K562 (cell line): Measurements from ENCODE around the gene PCDH1. TPM values are rescaled to one million over a fixed set of nuclear protein-coding genes. Genes with fewer than 3 reads are reported as not detected.
A peak's percentile ranks its signal among the peaks of the same experiment; 100 is the strongest.

ENCODE experiments used
- CBX2 ChIP-seq: fragments of 200-600 bp; sonication (generic); IDR thresholded peaks from one replicate; pipeline ENCODE4 v1.6.1; 2012; ENCODE audit warnings: mild to moderate bottlenecking, low read length, inconsistent platforms; ENCODE audit not compliant: insufficient read depth, poor library complexity, severe bottlenecking
- CSDE1 ChIP-seq, 2 experiments: fragments of 450-650 bp; IDR thresholded peaks; 2 replicates each; pipeline ENCODE4 v1.6.1; 2016; ENCODE audit warnings: mild to moderate bottlenecking in 1 of 2
- CTCF ChIP-seq, 3 experiments: IDR thresholded peaks in 2 of 3; conservative IDR thresholded peaks in 1 of 3; 2 replicates each; pipeline ENCODE4 v1.5.1; 2011 to 2012; ENCODE audit warnings: low read length in 3 of 3, mild to moderate bottlenecking in 3 of 3, control low read depth in 2 of 3, improper control_type of control experiment in 1 of 3, inconsistent platforms in 1 of 3, low read depth in 1 of 3, mixed read lengths in 1 of 3, moderate library complexity in 1 of 3; ENCODE audit not compliant: insufficient read depth in 2 of 3
- ESRRA ChIP-seq: fragments of 450-650 bp; IDR thresholded peaks from 2 replicates; pipeline ENCODE4 v1.6.1; 2014; ENCODE audit warnings: low read depth, mild to moderate bottlenecking, moderate library complexity, borderline replicate concordance
- ETV5 ChIP-seq: sonication (generic); formaldehyde crosslinking; IDR thresholded peaks from 2 replicates; pipeline ENCODE4 v1.4.0; 2020; ENCODE audit warnings: low read depth, mild to moderate bottlenecking, missing genetic modification reagents
- PHF21A ChIP-seq: fragments of 450-650 bp; IDR thresholded peaks from 2 replicates; pipeline ENCODE4 v1.6.1; 2017; ENCODE audit warnings: low read depth, borderline replicate concordance
- PTBP1 ChIP-seq: fragments of 200-400 bp; formaldehyde crosslinking; IDR thresholded peaks from 2 replicates; pipeline ENCODE4 v1.6.1; 2017; ENCODE audit warnings: low read depth, low read length
- RREB1 ChIP-seq: fragments of 250-450 bp; sonication (Bioruptor Pico); IDR thresholded peaks from 2 replicates; pipeline ENCODE4 v1.4.0; 2020
- SAFB2 ChIP-seq: fragments of 200-400 bp; formaldehyde crosslinking; IDR thresholded peaks from 2 replicates; pipeline ENCODE4 v1.6.1; 2018; ENCODE audit warnings: borderline replicate concordance, low read length, low read depth, moderate library complexity; ENCODE audit not compliant: severe bottlenecking
- TRIM25 ChIP-seq: fragments of 450-650 bp; IDR thresholded peaks from 2 replicates; pipeline ENCODE4 v1.7.0; 2016; ENCODE audit warnings: borderline replicate concordance
- ZBTB49 ChIP-seq: sonication (generic); formaldehyde crosslinking; IDR thresholded peaks from 2 replicates; pipeline ENCODE4 v1.8.0; 2022; ENCODE audit warnings: missing genetic modification reagents, mild to moderate bottlenecking, borderline replicate concordance
- ZNF282 ChIP-seq: sonication (generic); formaldehyde crosslinking; IDR thresholded peaks from 2 replicates; pipeline ENCODE4 v1.8.1; 2023; ENCODE audit warnings: missing genetic modification reagents
- ZNF57 ChIP-seq: fragments of 450-650 bp; formaldehyde crosslinking; IDR thresholded peaks from 2 replicates; pipeline ENCODE4 v1.4.0; 2020; ENCODE audit warnings: mild to moderate bottlenecking, moderate library complexity
- ZNF766 ChIP-seq: fragments of 200-800 bp; sonication (Bioruptor generic); conservative IDR thresholded peaks from 2 replicates; pipeline ENCODE4 v1.6.1; 2016; ENCODE audit warnings: missing genetic modification characterization, missing compliant biosample characterization
- polyA plus RNA-seq, 8 experiments: library from polyadenylated mRNA; depleted of rRNA in 4 of 8; stranded (reverse) in 5 of 8; unstranded in 3 of 8; fragments of >200 nt; fragmentation: Nextera tagmentation in 2 of 8; fragmentation: Illumina TruSeq in 1 of 8; extraction: Ambion mirVana in 2 of 8; extraction: Trizol in 1 of 8; gene quantifications; 2 replicates each; pipeline versions ENCODE4 v1.2.1 to v1.2.3, GENCODE V29; 2011 to 2014; ENCODE audit warnings: inconsistent platforms in 1 of 8, missing spikeins in 1 of 8
- total RNA-seq, 7 experiments: library from RNA; depleted of rRNA in 6 of 7; stranded (reverse); fragments of >200 nt in 6 of 7; fragmentation: Illumina TruSeq in 2 of 7; extraction: Trizol in 2 of 7; gene quantifications; 2 replicates each; pipeline versions ENCODE4 v1.2.1 to v1.2.3, GENCODE V29; 2011 to 2021; ENCODE audit warnings: low replicate concordance in 1 of 7

The PCDH1 gene
- total and polyA plus RNA-seq, 9 of the 15 experiments (the other 6 are each of a cell fraction or from before 2014, with no cell fraction given), result 0.11 to 3.6 (median 1.9) TPM; not detected in 1

- TF ChIP-seq ZBTB49 (CRISPR knock-in tag), result no peak
- no peak for TF ChIP-seq TRIM25
- no peak for TF ChIP-seq CBX2
- TF ChIP-seq CTCF (IDR thresholded peaks at IDR 0.05 in 2 of 3, conservative IDR thresholded peaks at IDR 0.05 in 1 of 3; ENCODE audit: insufficient read depth in 2 of 3, low read depth in 1 of 3, low read length in 3 of 3), result peak; percentile 92 to 98 (median 94)
- no peak for TF ChIP-seq CSDE1 (IDR thresholded peaks at IDR 0.05)
- TF ChIP-seq SAFB2, result no peak
- TF ChIP-seq ZNF766, result 0 out of 2 replicates have a peak, but pooled peaks have one; percentile 27
- TF ChIP-seq ZNF282 (CRISPR knock-in tag), result no peak
- TF ChIP-seq ZNF57 (CRISPR knock-in tag), result no peak
- TF ChIP-seq RREB1 (CRISPR knock-in tag), result no peak
- 0 out of 2 replicates have a peak, but pooled peaks have one; percentile 32 for TF ChIP-seq PTBP1
- peak; percentile 78; the same call in 1 of the 2 replicates for TF ChIP-seq PHF21A
- peak; percentile 68; the same call in 1 of the 2 replicates for TF ChIP-seq ETV5
- TF ChIP-seq ESRRA, result peak; percentile 85; the same call in 1 of the 2 replicates
Measured at GRCh38 chr5:141878711-141879425, 658 bp upstream of the PCDH1 start (continued).
